Measurements from ENCODE around the gene MARCHF10. TPM values are rescaled to one million over a fixed set of nuclear protein-coding genes. Genes with fewer than 3 reads are reported as not detected.
"Not testable (repeated sequence)": the region's sequence is repeated elsewhere in the genome, so short reads cannot be mapped to it uniquely, and the experiment has no call there.

Gene MARCHF10
- total and polyA plus RNA-seq, 2 donors = 0.14 to 1.1 TPM

- WGBS = 93% methylated on average over 5 of the region's 5 CpGs
- not testable (repeated sequence) for H3K4me3 ChIP-seq (ENCODE audit: low read length in 2 of 2); H3K27ac ChIP-seq (ENCODE audit: low read depth in 1 of 2, low read length in 1 of 2); H3K27me3 ChIP-seq (ENCODE audit: control insufficient read depth in 2 of 2, insufficient read depth in 1 of 2, low read length in 1 of 2); H3K36me3 ChIP-seq (ENCODE audit: control insufficient read depth in 2 of 2, insufficient read depth in 2 of 2, low read length in 1 of 2); H3K4me1 ChIP-seq (ENCODE audit: control insufficient read depth in 2 of 2, insufficient read depth in 2 of 2, low read length in 2 of 2); H3K9me3 ChIP-seq (ENCODE audit: control insufficient read depth in 2 of 2, insufficient read depth in 1 of 2, low read length in 1 of 2); DNase-seq (ENCODE audit: low read depth in 6 of 9, low spot score in 9 of 9)
Measured at GRCh38 chr17:62695093-62695738, 112.9 kb downstream of the MARCHF10 start.

- H3K4me3 ChIP-seq (ENCODE audit: low read length in 2 of 2) = no peak overlapping the region
- WGBS = 93% methylated on average over 19 of the region's 19 CpGs
- H3K27ac ChIP-seq (ENCODE audit: low read depth in 1 of 2, low read length in 1 of 2) = no peak overlapping the region
- H3K9me3 ChIP-seq (ENCODE audit: control insufficient read depth in 2 of 2, insufficient read depth in 1 of 2, low read length in 1 of 2) = no peaks in the 10 kb centered on the region
- H3K27me3 ChIP-seq (ENCODE audit: control insufficient read depth in 2 of 2, insufficient read depth in 1 of 2, low read length in 1 of 2) = no peaks in the 10 kb centered on the region
- H3K36me3 ChIP-seq (ENCODE audit: control insufficient read depth in 2 of 2, insufficient read depth in 2 of 2, low read length in 1 of 2) = peaks cover 0 to 10% of the 10 kb centered on the region in 2 donors
- no peaks in the 10 kb centered on the region for H3K4me1 ChIP-seq (ENCODE audit: control insufficient read depth in 2 of 2, insufficient read depth in 2 of 2, low read length in 2 of 2)
- no peak for DNase-seq (ENCODE audit: low read depth in 6 of 9, low spot score in 9 of 9)
Measured at GRCh38 chr17:62693616-62694409, 114.3 kb downstream of the MARCHF10 start.

GRCh38 chr17:62692721-62693431 is 115.2 kb downstream of the MARCHF10 start:
- no peak for DNase-seq (ENCODE audit: low read depth in 6 of 9, low spot score in 9 of 9)
- WGBS = 91% methylated on average over 14 of the region's 14 CpGs
- H3K27me3 ChIP-seq (ENCODE audit: control insufficient read depth in 2 of 2, insufficient read depth in 1 of 2, low read length in 1 of 2) = no peaks in the 10 kb centered on the region
- no peaks in the 10 kb centered on the region for H3K9me3 ChIP-seq (ENCODE audit: control insufficient read depth in 2 of 2, insufficient read depth in 1 of 2, low read length in 1 of 2)
- H3K4me1 ChIP-seq (ENCODE audit: control insufficient read depth in 2 of 2, insufficient read depth in 2 of 2, low read length in 2 of 2) = no peaks in the 10 kb centered on the region
- no peak overlapping the region for H3K27ac ChIP-seq (ENCODE audit: low read depth in 1 of 2, low read length in 1 of 2)
- H3K4me3 ChIP-seq (ENCODE audit: low read length in 2 of 2) = no peak overlapping the region
- H3K36me3 ChIP-seq (ENCODE audit: control insufficient read depth in 2 of 2, insufficient read depth in 2 of 2, low read length in 1 of 2) = peaks cover 0 to 15% of the 10 kb centered on the region in 2 donors

- WGBS = 97% methylated on average over 20 of the region's 20 CpGs
- no peak for DNase-seq (ENCODE audit: low read depth in 6 of 9, low spot score in 9 of 9)
- Histone ChIP-seq H3K36me3 (ENCODE audit: control insufficient read depth in 2 of 2, insufficient read depth in 2 of 2, low read length in 1 of 2) (peaks cover 0 to 15% of the 10 kb centered on the region in 2 donors), H3K27me3 (ENCODE audit: control insufficient read depth in 2 of 2, insufficient read depth in 1 of 2, low read length in 1 of 2) (no peaks in the 10 kb centered on the region), H3K4me1 (ENCODE audit: control insufficient read depth in 2 of 2, insufficient read depth in 2 of 2, low read length in 2 of 2) (no peaks in the 10 kb centered on the region), H3K4me3 (ENCODE audit: low read length in 2 of 2) (no peak overlapping the region), H3K9me3 (ENCODE audit: control insufficient read depth in 2 of 2, insufficient read depth in 1 of 2, low read length in 1 of 2) (no peaks in the 10 kb centered on the region), H3K27ac (ENCODE audit: low read depth in 1 of 2, low read length in 1 of 2) (no peak overlapping the region)
Measured at GRCh38 chr17:62692159-62692651, 115.9 kb downstream of the MARCHF10 start.

- not testable (repeated sequence) for H3K9me3 ChIP-seq (ENCODE audit: control insufficient read depth in 2 of 2, insufficient read depth in 1 of 2, low read length in 1 of 2); DNase-seq (ENCODE audit: low read depth in 6 of 9, low spot score in 9 of 9); H3K4me1 ChIP-seq (ENCODE audit: control insufficient read depth in 2 of 2, insufficient read depth in 2 of 2, low read length in 2 of 2); H3K4me3 ChIP-seq (ENCODE audit: low read length in 2 of 2); H3K27ac ChIP-seq (ENCODE audit: low read depth in 1 of 2, low read length in 1 of 2); H3K27me3 ChIP-seq (ENCODE audit: control insufficient read depth in 2 of 2, insufficient read depth in 1 of 2, low read length in 1 of 2)
- 92% methylated on average over 8 of the region's 8 CpGs for WGBS
- peaks cover 0 to 15% of the 10 kb centered on the region in 2 donors for H3K36me3 ChIP-seq (ENCODE audit: control insufficient read depth in 2 of 2, insufficient read depth in 2 of 2, low read length in 1 of 2)
Measured at GRCh38 chr17:62691589-62691915, 116.6 kb downstream of the MARCHF10 start.

GRCh38 chr17:62690168-62690897 is 117.8 kb downstream of the MARCHF10 start:
- 98% methylated on average over 19 of the region's 19 CpGs for WGBS
- no peaks in the 10 kb centered on the region for H3K9me3 ChIP-seq (ENCODE audit: control insufficient read depth in 2 of 2, insufficient read depth in 1 of 2, low read length in 1 of 2)
- H3K36me3 ChIP-seq (ENCODE audit: control insufficient read depth in 2 of 2, insufficient read depth in 2 of 2, low read length in 1 of 2) = peaks cover 2 to 15% of the 10 kb centered on the region in 2 donors

GRCh38 chr17:62689441-62690167 is 118.5 kb downstream of the MARCHF10 start:
- no peak overlapping the region for H3K27ac ChIP-seq (ENCODE audit: low read depth in 1 of 2, low read length in 1 of 2)
- no peaks in the 10 kb centered on the region for H3K9me3 ChIP-seq (ENCODE audit: control insufficient read depth in 2 of 2, insufficient read depth in 1 of 2, low read length in 1 of 2)
- peaks cover 2 to 15% of the 10 kb centered on the region in 2 donors for H3K36me3 ChIP-seq (ENCODE audit: control insufficient read depth in 2 of 2, insufficient read depth in 2 of 2, low read length in 1 of 2)
- no peaks in the 10 kb centered on the region for H3K27me3 ChIP-seq (ENCODE audit: control insufficient read depth in 2 of 2, insufficient read depth in 1 of 2, low read length in 1 of 2)
- 97% methylated on average over 37 of the region's 37 CpGs for WGBS
- no peak for DNase-seq (ENCODE audit: low read depth in 6 of 9, low spot score in 9 of 9)
- H3K4me1 ChIP-seq (ENCODE audit: control insufficient read depth in 2 of 2, insufficient read depth in 2 of 2, low read length in 2 of 2) = no peaks in the 10 kb centered on the region
- H3K4me3 ChIP-seq (ENCODE audit: low read length in 2 of 2) = no peak overlapping the region

More at GRCh38 chr17:62690168-62690897, 117.8 kb downstream of the MARCHF10 start:
- H3K4me3 ChIP-seq (ENCODE audit: low read length in 2 of 2) = no peak overlapping the region
- no peaks in the 10 kb centered on the region for H3K4me1 ChIP-seq (ENCODE audit: control insufficient read depth in 2 of 2, insufficient read depth in 2 of 2, low read length in 2 of 2)
- H3K27me3 ChIP-seq (ENCODE audit: control insufficient read depth in 2 of 2, insufficient read depth in 1 of 2, low read length in 1 of 2) = no peaks in the 10 kb centered on the region
- H3K27ac ChIP-seq (ENCODE audit: low read depth in 1 of 2, low read length in 1 of 2) = no peak overlapping the region
- no peak for DNase-seq (ENCODE audit: low read depth in 6 of 9, low spot score in 9 of 9)

GRCh38 chr17:62688398-62689160 is 119.5 kb downstream of the MARCHF10 start:
- no peak overlapping the region for H3K27ac ChIP-seq (ENCODE audit: low read depth in 1 of 2, low read length in 1 of 2)
- no peaks in the 10 kb centered on the region for H3K4me1 ChIP-seq (ENCODE audit: control insufficient read depth in 2 of 2, insufficient read depth in 2 of 2, low read length in 2 of 2)
- no peak overlapping the region for H3K4me3 ChIP-seq (ENCODE audit: low read length in 2 of 2)
- H3K9me3 ChIP-seq (ENCODE audit: control insufficient read depth in 2 of 2, insufficient read depth in 1 of 2, low read length in 1 of 2) = no peaks in the 10 kb centered on the region
- H3K36me3 ChIP-seq (ENCODE audit: control insufficient read depth in 2 of 2, insufficient read depth in 2 of 2, low read length in 1 of 2) = peaks cover 2 to 15% of the 10 kb centered on the region in 2 donors
- no peaks in the 10 kb centered on the region for H3K27me3 ChIP-seq (ENCODE audit: control insufficient read depth in 2 of 2, insufficient read depth in 1 of 2, low read length in 1 of 2)
- WGBS = 97% methylated on average over 11 of the region's 11 CpGs
- DNase-seq (ENCODE audit: low read depth in 6 of 9, low spot score in 9 of 9) = no peak

Measured in thymus (tissue), 11 donors.